ENCODE measurements around the gene ADAMTS14. TPM values are rescaled to one million over a fixed set of nuclear protein-coding genes. Genes with fewer than 3 reads are reported as not detected.

The ADAMTS14 gene
- total RNA-seq, 1 donor from 2014 or later = 29.8 TPM

GRCh38 chr10:70782086-70782745 lies 109.9 kb downstream of the ADAMTS14 start:
- no peak overlapping the region for H3K4me3 Mint-ChIP-seq (ENCODE audit: unreplicated experiment)
- no peak for TF ChIP-seq CTCF (IDR thresholded peaks at IDR 0.05; ENCODE audit: partially characterized antibody, unreplicated experiment)
- no peak overlapping the region for H3K27ac Mint-ChIP-seq (ENCODE audit: unreplicated experiment)
- H3K4me1 Mint-ChIP-seq (ENCODE audit: low read depth, unreplicated experiment) = peaks cover 2% of the 10 kb centered on the region
- H3K36me3 Mint-ChIP-seq (ENCODE audit: unreplicated experiment) = no peaks in the 10 kb centered on the region
- H3K9me3 Mint-ChIP-seq (ENCODE audit: unreplicated experiment) = peaks cover 6% of the 10 kb centered on the region
- H3K27me3 Mint-ChIP-seq (ENCODE audit: unreplicated experiment) = peaks cover 5% of the 10 kb centered on the region
- DNase-seq = no peak

GRCh38 chr10:70782746-70783680 lies 110.7 kb downstream of the ADAMTS14 start:
- DNase-seq = no peak
- Mint-ChIP-seq H3K9me3 (ENCODE audit: unreplicated experiment) (peaks cover 3% of the 10 kb centered on the region), H3K27ac (ENCODE audit: unreplicated experiment) (no peak overlapping the region), H3K27me3 (ENCODE audit: unreplicated experiment) (peaks cover 5% of the 10 kb centered on the region), H3K4me3 (ENCODE audit: unreplicated experiment) (no peak overlapping the region), H3K4me1 (ENCODE audit: low read depth, unreplicated experiment) (peaks cover 2% of the 10 kb centered on the region), H3K36me3 (ENCODE audit: unreplicated experiment) (no peaks in the 10 kb centered on the region)
- TF ChIP-seq CTCF (IDR thresholded peaks at IDR 0.05; ENCODE audit: partially characterized antibody, unreplicated experiment) = no peak

- no peak overlapping the region for H3K4me3 Mint-ChIP-seq (ENCODE audit: unreplicated experiment)
These were observed 111.7 kb downstream of the ADAMTS14 start for GRCh38 chr10:70784016-70784415.

GRCh38 chr10:70784471-70784870 lies 112.2 kb downstream of the ADAMTS14 start:
- Mint-ChIP-seq H3K4me1 (ENCODE audit: low read depth, unreplicated experiment) (no peaks in the 10 kb centered on the region), H3K27ac (ENCODE audit: unreplicated experiment) (no peak overlapping the region), H3K27me3 (ENCODE audit: unreplicated experiment) (peaks cover 2% of the 10 kb centered on the region), H3K36me3 (ENCODE audit: unreplicated experiment) (no peaks in the 10 kb centered on the region), H3K4me3 (ENCODE audit: unreplicated experiment) (no peak overlapping the region), H3K9me3 (ENCODE audit: unreplicated experiment) (no peaks in the 10 kb centered on the region)
- DNase-seq = no peak
- TF ChIP-seq CTCF (IDR thresholded peaks at IDR 0.05; ENCODE audit: partially characterized antibody, unreplicated experiment) = no peak

More at GRCh38 chr10:70784016-70784415, 111.7 kb downstream of the ADAMTS14 start:
- H3K4me1 Mint-ChIP-seq (ENCODE audit: low read depth, unreplicated experiment) = peaks cover under 1% of the 10 kb centered on the region
- no peak for TF ChIP-seq CTCF (IDR thresholded peaks at IDR 0.05; ENCODE audit: partially characterized antibody, unreplicated experiment)
- DNase-seq = no peak
- peaks cover 4% of the 10 kb centered on the region for H3K27me3 Mint-ChIP-seq (ENCODE audit: unreplicated experiment)
- no peaks in the 10 kb centered on the region for H3K36me3 Mint-ChIP-seq (ENCODE audit: unreplicated experiment)
- H3K9me3 Mint-ChIP-seq (ENCODE audit: unreplicated experiment) = no peaks in the 10 kb centered on the region
- H3K27ac Mint-ChIP-seq (ENCODE audit: unreplicated experiment) = no peak overlapping the region

- Mint-ChIP-seq H3K4me1 (ENCODE audit: low read depth, unreplicated experiment) (no peaks in the 10 kb centered on the region), H3K27me3 (ENCODE audit: unreplicated experiment) (no peaks in the 10 kb centered on the region), H3K27ac (ENCODE audit: unreplicated experiment) (no peak within 1 kb of the TSS), H3K36me3 (ENCODE audit: unreplicated experiment) (no peaks in the 10 kb centered on the region), H3K9me3 (ENCODE audit: unreplicated experiment) (no peaks in the 10 kb centered on the region), H3K4me3 (ENCODE audit: unreplicated experiment) (no peak within 1 kb of the TSS)
- no peak for DNase-seq
- TF ChIP-seq CTCF (IDR thresholded peaks at IDR 0.05; ENCODE audit: partially characterized antibody, unreplicated experiment) = no peak
These were observed 112.9 kb downstream of the ADAMTS14 start, which contains the start of gene TBATA for GRCh38 chr10:70785190-70785589. TSS of gene TBATA (minus strand) at chr10:70785377. CDS start at chr10:70783379, 1,998 bp downstream.

Data from glutamatergic neuron (in vitro differentiated cells).